ENCODE data around the gene SYDE1.

Gene SYDE1

DNA sequence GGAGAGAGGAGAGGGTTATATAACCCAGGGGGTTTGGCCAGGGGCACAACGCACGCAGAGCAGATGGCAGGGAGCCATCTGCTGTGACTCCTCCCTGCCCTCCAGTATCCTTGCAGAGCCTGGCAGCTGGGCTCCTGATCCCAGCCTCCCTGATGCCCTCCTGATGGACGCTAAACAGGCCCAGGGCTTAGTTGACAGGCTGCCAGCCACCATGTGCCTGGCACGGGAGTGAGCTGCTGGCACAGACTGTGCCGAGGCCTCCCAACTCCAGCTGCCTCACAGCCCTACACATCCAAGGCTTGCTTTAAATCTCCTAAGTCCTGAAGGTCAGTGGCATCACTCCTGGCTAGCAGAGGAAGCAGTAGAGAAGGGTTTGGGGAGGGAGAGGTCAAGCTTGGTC, 16.7 kb downstream of the SYDE1 start:
- no peak for DNase-seq (ENCODE audit: extremely low spot score, insufficient read length, low read depth)
- FAIRE-seq: no peak

DNA sequence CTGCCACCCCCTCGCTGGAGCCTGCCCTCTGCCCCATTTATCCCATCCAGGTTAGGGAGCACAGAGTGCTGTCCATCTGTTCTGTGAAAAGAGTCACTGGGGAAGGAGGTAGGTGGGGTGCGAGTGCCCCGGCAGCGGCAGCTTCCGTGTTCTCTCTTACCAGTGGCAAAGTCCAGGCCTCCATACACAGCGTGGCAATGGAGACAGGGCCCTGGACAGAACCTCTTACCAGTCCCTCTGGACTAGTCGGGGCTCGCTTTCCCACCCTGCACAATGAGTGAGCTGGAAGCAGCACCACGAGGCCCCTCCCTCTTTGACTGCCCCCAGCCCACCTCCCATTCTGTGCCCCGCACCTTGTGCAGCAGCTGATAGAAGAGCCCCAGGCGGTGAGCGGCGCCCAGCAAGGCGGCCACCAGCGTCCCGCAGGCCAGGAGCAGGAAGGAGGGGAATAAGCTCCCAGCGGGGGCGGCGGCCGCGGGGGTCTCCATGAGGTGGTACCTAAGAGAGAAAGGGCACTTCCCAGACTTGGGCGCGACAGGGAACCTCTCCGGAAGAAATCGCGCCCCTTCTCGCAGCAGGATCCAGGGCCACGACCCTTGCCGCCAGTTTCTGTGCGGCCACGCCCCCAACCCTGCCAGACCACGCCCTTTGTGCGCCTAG, 17.5 kb downstream of the SYDE1 start:
- FAIRE-seq (no peak), DNase-seq (ENCODE audit: extremely low spot score, insufficient read length, low read depth) (no peak)

DNA sequence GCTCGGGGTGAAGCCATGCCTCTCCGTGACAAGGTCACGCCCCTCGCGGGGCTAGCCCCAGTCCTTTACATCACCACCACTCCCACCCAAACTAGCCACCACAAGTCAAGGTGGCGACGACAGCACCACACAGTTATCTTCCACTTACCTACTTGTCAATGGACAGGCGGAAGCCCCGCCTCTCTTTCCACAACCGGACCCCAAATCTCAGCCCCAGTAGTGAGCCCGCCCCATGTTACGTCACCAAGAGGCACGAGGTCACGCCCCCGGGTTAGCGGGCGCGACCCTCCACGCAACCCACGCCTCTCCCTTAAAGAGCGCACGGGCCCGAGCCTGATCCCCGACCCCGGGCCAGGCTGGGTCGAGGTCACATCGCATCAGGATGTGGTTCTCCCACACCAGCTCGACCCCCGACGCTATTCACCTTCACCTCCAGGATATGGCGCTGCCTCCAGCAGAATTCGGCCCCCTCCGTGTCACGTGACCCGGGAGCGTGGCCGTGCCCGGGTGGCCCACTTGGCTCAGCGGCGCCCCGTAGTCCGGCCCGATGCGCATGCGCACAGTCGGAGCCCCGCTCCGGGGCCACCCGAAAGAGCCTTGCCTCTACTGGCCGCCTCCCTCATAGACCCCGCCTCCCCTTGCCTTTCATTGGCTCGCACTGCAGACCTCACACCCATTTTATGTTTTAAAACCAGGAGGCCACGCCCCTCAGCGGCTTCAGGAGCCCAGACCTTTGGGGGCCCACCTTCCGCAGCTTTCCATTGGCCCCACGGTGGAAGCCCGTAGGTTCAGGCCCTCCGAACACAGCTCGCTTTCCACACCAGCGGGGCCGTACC, 18.2 kb downstream of the SYDE1 start:
- FAIRE-seq (peak; percentile 98), DNase-seq (ENCODE audit: extremely low spot score, insufficient read length, low read depth) (peak; percentile 98)

DNA sequence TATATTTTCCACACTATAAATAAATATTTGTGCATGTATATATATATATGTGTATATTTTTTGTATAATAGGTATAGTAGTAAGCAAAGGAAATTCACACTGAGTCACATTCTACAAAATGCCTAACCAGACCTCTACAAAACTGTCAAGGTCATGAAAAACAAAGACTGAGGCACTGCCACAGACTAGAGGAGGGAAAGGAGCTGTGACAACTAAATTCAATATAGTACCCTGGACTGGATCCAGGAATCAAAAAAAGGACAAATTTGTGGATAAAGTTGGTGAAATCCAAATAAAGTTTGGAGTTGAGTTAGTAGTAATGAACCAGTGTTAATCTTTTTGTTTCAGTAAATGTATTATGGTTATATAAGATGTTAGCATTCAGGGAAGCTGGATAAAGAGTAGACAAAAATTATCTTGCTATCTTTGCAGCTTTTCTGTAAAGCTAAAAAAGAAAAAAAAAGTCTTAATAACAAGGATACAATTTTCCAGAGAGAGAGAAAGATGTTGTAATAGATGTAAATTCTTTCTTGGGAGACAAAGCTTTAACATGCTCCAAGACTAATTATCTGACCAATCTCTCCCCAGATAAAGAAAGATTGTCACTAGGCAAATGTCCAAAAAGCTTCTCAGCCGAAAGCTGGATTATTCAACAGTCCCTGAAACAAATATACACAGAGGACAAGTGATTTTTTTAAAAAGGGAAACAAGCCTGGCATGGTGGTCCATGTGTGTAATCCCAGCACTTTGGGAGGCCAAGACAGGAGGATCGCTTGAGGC, 19.1 kb downstream of the SYDE1 start:
- DNase-seq (ENCODE audit: extremely low spot score, insufficient read length, low read depth) (no peak), FAIRE-seq (no peak)

DNA sequence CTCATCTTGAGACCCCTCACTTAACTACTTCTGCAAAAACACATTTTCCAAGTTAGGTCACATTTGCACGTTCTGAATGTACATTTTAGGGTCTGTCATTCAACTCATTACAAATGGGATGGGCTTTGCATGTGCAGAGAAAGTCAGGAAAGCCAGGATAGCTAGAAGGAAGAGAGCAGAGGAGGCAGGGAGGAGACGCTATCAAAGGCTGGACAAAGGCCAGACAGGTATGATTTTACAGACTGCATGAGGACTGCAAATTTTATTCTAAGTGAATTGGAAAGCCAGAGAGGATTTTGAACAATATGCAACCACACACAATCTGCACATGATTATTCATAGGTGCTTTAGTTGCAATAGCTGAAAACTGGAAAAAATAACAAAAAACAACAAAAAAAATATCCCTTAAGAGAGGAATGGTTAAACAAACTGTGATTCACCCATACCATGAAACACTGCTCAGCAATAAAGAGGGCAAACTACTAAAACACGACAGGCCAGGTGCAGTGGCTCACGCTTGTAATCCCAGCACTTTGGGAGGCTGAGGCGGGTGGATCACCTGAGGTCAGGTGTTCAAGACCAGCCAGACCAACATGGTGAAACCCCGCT, 21.1 kb downstream of the SYDE1 start:
- no peak for DNase-seq (ENCODE audit: extremely low spot score, insufficient read length, low read depth)
- no peak for FAIRE-seq

DNA sequence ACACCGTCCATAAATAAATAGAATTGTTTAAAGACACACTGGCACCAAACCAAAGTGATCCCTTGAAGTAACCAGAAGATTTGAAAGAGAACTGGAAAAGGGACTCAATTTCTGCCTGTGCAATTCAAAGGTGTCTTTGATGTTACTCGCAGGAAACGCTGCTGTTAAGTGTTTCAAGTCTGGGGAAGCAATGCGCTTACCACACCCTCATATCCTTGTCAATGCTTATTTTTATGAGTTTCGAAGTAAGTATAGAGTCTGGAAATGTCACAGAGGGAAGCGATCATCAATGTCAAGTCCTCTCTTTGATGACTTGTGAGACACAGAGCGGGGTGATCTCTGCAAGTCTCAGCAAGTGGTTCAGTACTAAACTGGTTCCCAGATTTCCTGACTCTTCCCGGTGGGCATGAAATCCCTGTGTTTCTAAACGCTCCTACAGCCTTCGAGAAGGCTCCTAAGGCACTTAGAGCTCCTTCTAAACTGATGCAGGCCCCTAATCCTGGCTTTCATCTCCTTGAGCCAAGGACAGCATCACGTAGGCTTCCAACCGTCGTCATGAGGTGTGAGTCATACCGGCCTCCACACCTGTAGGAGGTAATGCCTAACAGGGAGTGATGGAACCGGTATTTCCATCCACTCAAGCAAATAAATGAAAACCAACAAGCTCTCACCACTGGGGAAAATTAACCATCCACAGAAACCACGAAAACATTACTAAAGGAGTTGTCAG, 22.8 kb downstream of the SYDE1 start:
- no peak for DNase-seq (ENCODE audit: extremely low spot score, insufficient read length, low read depth)
- no peak for FAIRE-seq

DNA sequence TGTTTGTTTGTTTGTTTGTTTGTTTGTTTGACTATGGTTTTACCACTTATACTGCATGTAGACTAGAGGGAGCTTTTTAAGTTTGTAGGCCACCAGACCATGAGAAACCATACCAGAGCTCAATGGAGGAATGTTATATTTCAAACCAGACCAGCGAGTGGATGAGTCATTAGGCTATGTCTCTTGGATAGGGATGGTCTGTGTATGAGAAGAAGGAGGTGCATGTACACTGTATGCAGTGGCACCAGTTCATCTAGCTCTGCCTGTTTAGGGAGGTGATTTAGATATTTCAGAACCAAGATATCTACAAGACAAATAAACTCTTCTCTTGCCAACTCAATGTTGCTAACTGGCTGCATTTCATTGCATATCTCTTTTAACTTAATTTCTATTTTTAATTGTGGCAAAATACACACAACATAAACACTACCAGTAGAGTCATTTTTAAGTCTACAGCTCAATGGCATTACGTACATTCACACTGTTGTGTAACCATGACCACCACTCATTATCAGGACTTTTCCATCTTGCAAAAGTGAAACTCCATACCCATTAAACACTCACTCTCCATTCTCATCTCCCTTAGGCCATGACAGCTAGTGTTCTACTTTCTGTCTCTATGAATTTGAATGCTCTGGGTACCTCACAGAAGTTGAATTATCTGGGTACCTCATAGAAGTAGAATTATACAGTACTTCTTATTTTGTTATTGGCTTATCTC, 29.2 kb downstream of the SYDE1 start:
- FAIRE-seq (no peak), DNase-seq (ENCODE audit: extremely low spot score, insufficient read length, low read depth) (no peak)

DNA sequence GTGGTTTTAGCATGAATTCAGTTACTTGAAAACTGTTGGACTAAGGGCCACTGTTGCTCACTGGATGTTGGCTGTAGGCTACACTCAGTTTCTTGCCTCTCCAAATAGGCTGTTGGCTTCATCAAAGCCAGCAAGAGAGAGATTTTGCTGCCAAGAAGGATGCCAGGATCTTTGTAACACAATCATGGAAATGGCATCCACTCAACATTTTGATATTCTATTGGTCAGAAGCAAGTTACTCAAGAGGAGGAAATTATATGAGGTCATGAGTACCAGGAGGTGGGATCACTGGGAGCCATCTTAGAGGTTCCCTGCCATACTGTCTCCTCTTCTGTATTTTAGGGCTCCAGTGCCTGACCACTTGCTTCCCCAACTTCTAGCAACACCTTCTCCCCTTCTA, 30.6 kb downstream of the SYDE1 start:
- FAIRE-seq (no peak), DNase-seq (ENCODE audit: extremely low spot score, insufficient read length, low read depth) (no peak)

DNA sequence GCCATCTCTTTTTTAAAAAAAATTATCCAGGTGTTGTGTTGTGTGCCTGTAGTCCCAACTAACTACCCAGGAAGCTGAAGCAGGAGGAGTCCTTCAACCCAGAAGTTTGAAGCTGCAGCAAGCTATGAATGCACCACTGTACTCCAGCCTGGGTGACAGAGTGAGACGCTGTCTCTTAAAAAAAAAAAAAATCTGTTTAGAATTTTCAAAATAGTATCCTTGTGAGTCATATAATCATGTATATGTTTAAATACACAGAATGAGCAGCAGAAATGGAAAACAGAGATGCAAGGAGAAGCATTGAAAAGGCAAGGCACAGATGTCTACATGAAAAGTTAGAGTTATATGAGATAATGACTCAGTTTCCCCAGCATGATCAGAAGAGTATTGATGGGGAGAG, 31.2 kb downstream of the SYDE1 start:
- no peak for FAIRE-seq
- DNase-seq (ENCODE audit: extremely low spot score, insufficient read length, low read depth): no peak

DNA sequence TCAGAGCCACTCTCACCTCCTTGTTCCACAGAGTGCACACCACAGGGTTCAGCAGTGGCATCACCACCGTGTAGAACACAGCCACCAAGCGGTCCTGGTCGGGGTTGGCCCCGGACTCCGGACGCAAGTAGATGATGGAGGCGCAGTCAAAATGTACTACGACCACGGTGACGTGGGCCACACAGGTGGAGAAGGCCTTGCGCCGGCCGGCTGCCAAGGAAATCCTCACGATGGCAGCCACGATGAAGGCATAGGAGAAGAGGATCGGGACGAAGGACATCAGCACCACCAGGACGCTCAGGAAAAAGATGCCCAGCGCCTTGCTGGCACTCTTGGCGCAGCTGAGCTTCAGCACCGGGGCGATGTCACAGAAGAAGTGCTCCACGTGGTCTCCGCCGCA, 33.9 kb downstream of the SYDE1 start:
- DNase-seq (ENCODE audit: extremely low spot score, insufficient read length, low read depth): no peak
- FAIRE-seq: no peak

DNA sequence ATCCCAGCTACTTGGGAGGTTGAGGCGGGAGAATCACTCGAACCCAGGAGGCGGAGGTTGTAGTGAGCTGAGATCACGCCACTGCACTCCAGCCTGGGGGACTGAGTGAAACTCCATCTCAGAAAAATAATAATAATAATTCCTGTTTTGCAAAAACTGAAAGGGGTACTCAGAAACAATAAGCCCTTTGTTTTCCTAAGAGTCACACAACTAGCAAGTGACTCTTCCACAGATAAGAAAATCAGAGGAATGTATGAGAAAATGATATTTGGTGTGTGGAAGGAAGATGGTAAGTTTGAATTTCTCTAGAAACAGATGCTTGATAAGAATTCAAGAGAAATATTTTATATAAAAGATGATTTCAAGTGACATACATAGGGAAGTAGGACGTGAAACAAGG, 35.1 kb downstream of the SYDE1 start:
- FAIRE-seq: no peak

DNA sequence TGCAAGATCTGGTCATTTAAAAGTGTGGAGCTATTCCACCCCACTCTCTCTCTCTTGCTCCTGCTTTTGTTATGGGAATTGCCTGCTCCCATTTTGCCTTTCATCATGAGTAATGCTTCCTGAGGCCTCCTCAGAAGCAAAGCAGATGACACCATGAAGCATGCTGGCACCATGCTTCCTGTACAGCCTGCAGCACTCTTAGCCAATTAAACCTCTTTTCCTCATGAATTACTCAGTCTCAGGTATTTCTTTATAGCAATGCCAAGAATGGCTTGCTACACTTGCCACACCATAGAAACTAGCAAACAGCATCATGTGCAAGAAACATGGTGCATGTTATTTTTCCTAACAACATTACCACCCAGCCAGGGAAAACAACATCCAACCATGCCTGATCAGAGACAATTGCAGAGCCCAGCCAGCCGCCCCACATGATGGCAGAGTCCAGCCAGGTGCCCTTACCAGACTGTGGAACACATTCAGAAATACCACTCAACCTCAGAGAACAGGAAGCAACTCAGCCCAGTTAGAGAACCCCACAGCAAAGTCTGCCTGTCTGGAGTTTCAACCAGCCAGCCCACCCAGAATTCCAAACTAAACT, 36.9 kb downstream of the SYDE1 start:
- no peak for DNase-seq (ENCODE audit: extremely low spot score, insufficient read length, low read depth)
- no peak for FAIRE-seq

More for the DNA sequence above, 35.1 kb downstream of the SYDE1 start:
- no peak for DNase-seq (ENCODE audit: extremely low spot score, insufficient read length, low read depth)

DNA sequence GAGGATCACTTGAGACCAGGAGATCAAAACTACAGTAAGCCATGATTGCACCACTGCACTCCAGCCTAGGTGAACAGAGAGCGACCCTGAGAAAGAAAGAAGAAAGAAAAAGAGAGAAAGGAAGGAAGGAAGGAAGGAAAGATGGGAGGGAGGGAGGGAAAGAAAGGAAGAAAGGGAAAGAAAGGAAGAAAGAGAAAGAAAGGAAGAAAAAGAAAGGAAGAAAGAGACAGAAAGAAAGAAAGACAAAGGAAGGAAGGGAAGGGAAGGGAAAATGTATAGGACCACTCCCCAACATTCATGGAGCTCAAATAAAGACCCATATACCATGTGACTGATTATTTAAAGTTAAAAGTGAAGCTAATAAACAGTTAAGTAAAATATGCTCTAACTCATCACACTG, 39.9 kb downstream of the SYDE1 start:
- DNase-seq (ENCODE audit: extremely low spot score, insufficient read length, low read depth) (no peak), FAIRE-seq (no peak)

DNA sequence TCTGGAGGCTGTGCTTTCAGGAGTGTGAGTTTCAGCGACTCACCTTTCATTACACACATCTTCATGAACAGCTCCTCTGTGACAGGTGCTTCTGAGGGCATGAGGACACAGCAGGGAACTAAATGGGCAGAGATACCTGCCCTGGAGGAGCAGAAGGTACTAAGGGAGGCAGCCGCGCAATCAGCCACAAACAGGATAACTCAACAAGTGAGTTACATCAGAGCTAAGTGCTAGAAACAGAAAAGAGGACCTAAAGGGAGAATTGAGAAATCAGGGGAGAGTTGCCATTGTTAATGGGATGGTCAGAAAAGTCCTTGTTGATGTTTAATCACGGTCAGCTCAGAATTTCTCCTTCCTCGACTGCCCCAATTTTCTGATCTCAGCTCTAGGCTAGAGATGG, 42.5 kb downstream of the SYDE1 start:
- no peak for FAIRE-seq
- DNase-seq (ENCODE audit: extremely low spot score, insufficient read length, low read depth): no peak

DNA sequence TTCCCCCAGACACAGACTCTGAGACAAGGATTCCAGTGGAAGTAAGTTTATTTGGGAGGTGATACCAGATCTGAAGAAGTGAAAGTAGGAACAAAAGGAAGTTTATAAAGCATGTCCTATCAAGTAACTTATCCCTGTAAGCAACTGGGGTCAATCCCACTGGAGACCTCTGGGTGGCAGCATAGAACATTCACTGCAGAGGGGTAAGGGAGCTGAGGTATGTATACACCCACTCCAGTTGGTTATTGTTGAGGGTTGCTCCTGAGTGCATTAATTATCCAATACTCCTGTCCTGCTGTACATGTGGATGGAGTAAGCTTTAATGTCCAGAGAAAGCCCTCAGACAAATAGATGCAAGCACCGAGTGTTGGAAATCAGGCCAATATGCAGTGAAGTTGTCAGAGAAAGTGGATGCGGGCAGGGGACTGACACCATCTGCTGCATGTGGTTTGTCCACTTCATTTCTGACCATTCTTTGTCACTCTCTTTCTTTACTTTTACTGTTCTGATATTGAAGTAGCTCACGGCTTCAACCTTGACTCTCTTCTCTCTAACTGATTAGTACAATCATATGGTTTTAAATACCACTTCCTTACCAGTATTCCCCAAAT, 46.9 kb downstream of the SYDE1 start:
- no peak for DNase-seq (ENCODE audit: extremely low spot score, insufficient read length, low read depth)
- FAIRE-seq: no peak

DNA sequence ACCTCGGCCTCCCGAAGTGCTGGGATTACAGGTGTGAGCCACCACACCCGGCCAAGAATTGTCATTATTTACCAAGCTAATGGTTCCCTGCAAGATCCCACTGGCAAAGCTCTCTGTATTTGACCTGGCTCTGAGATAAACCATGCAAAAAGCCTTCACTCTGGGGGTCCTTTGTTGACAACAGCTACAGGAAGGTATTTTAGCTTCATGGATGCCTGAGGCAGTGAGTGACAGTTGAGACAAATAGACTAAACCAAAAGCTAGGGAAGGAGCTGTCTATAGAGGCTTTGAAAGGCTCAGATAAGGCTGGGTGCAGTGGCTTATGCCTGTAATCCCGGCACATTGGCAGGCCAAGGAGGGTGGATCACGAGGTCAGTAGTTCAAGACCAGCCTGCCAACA, 48.1 kb downstream of the SYDE1 start:
- FAIRE-seq (no peak), DNase-seq (ENCODE audit: extremely low spot score, insufficient read length, low read depth) (no peak)

DNA sequence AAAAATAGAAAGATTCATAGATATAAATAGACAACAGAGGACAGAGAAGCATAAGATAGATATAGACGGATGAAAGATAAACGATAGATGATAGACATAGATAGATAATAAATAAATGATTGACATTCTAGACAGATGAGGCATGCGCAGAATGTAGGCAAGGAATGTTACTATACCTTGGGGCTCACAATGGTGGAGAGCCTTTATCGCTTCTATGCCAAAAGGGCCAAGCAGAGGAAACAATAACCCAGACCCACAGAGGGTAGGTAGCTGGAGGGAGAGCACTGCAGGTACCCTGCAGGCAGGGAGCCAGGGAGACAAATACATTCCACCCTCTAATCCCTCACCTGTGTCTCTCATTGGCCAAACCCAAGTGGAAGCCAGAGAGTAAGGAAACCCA, 49.2 kb downstream of the SYDE1 start:
- no peak for FAIRE-seq
- DNase-seq (ENCODE audit: extremely low spot score, insufficient read length, low read depth): no peak

DNA sequence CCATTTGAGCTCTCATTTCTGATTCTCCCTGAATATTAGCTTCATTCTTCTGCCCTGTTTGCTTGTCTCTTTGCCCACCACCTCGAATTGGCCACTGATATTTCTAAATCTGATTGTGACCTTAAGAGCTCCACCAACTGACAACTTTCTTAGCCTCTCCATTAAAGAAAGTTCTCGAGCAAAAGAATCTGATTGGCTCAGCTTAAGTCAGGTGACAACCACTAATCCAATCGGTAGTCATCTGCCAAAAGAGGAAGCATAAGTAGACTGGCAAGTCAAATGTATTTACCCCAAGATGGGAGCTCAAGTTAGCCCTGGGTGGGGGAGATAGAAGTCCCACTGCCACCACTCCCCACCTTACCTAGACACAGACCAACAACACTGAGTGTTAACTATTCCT, 52.0 kb downstream of the SYDE1 start:
- DNase-seq (ENCODE audit: extremely low spot score, insufficient read length, low read depth): no peak
- FAIRE-seq: no peak
